Measurements from ENCODE around the gene KTN1.

Gene KTN1

DNA sequence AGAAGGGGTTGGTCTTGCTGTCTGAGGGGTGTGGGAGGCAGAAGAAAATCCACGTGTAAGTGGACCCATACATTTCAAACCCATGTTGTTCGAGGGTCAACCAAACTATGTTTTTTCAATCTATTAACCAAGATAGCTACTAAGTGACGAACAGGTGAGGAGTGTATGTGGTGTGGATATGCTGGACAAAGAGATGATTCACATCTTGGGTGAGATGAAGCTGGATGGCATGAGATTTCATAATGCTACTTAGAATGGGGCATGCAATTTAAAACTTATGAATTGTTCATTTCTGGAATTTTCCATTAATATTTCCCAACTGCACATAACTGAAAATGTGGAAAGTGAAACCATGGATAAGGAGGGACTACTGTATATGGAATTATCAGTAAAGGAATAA is 17.9 kb upstream of the KTN1 start:
- TF ChIP-seq CTCF (IDR thresholded peaks at IDR 0.05), result no peak

DNA sequence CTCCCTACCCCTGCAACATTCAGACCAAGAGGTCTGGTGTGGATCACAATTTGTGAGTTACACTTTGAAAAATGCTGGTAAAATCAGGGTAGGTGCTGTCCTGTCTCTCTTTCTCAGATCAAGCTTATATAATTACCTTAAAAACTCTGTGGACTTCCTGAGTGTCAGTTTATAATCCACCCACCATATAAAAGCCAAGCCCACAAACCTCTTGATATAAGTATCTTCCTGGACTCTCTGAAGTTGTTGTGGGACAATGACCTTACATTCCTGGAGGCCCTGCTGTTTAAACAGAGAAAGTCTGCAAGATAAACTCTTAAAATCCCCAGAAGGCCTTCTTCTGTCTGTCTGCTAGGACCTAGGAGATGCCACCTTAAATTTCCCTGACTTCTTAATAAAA is 11.4 kb upstream of the KTN1 start:
- no peak for TF ChIP-seq CTCF (IDR thresholded peaks at IDR 0.05)

- TF ChIP-seq CTCF (IDR thresholded peaks at IDR 0.05), result no peak
Observed at GRCh38 chr14:55571125-55571889, 8.7 kb upstream of the KTN1 start.

DNA sequence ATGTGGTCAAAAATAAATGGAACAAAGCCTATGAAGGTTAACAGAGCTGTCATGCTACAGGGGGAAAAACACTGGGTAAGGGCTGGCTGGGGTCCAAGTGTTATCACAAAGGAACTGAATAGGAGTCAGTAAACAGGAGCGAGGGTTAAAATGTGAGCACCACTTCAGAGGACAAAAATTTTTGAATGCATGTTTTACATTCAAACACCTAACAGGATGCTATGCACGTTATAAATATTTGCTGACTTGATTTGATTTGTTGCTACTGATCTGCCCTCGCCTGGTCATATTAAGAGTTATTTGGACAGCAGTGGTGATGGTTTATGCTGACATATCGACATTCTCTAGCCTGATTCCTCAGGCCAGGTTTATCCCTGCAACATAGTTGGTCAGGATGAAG is 7.4 kb upstream of the KTN1 start:
- no peak for TF ChIP-seq CTCF (IDR thresholded peaks at IDR 0.05)

- TF ChIP-seq CTCF (IDR thresholded peaks at IDR 0.05), result no peak
Observed at GRCh38 chr14:55574988-55575387, 5.0 kb upstream of the KTN1 start.

- TF ChIP-seq CTCF (IDR thresholded peaks at IDR 0.05), result no peak
Observed at GRCh38 chr14:55577229-55577628, 2.8 kb upstream of the KTN1 start.

- TF ChIP-seq CTCF (IDR thresholded peaks at IDR 0.05), result no peak
Observed at GRCh38 chr14:55578511-55578910, 1.5 kb upstream of the KTN1 start.

Measured in LNCAP (cell line).